ENCODE measurements around the gene EHMT1.

GRCh38 chr9:137813651-137814415 is 195.0 kb downstream of the EHMT1 start:
- no peak for TF ChIP-seq POLR2A (IDR thresholded peaks at IDR 0.05)
- TF ChIP-seq, protein P1, sequence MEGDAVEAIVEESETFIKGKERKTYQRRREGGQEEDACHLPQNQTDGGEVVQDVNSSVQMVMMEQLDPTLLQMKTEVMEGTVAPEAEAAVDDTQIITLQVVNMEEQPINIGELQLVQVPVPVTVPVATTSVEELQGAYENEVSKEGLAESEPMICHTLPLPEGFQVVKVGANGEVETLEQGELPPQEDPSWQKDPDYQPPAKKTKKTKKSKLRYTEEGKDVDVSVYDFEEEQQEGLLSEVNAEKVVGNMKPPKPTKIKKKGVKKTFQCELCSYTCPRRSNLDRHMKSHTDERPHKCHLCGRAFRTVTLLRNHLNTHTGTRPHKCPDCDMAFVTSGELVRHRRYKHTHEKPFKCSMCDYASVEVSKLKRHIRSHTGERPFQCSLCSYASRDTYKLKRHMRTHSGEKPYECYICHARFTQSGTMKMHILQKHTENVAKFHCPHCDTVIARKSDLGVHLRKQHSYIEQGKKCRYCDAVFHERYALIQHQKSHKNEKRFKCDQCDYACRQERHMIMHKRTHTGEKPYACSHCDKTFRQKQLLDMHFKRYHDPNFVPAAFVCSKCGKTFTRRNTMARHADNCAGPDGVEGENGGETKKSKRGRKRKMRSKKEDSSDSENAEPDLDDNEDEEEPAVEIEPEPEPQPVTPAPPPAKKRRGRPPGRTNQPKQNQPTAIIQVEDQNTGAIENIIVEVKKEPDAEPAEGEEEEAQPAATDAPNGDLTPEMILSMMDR (IDR thresholded peaks at IDR 0.05): no peak

Data from right lobe of liver (tissue), 4 donors.